Measurements from ENCODE around the gene CDS1.
A peak's percentile ranks its signal among the peaks of the same experiment; 100 is the strongest.

CDS1 gene

DNA sequence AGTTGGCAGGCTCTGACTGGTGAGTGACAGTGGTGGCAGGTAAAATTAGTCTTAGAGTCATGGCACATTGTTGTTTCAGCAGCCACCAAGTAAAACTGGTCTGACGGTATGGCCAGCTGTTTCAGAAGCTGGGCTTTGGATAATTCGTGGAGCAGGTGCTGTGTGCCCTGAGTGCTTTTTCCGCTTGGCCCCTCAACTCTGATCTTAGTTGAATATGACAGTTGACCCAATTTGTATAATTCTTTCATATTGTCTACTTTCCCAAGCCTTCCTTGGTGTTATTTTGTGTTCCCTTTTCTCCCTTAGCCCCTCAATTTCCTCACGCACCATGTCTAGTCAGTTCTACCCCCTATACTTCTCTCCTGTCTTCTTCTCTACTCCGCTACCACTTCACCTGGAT is 32.0 kb downstream of the CDS1 start:
- Histone ChIP-seq H3K9me3 (ENCODE audit: insufficient read depth, low read depth, low read length) (no peaks in the 10 kb centered on the region), H3K4me1 (ENCODE audit: insufficient read depth, low read length) (no peaks in the 10 kb centered on the region), H3K36me3 (ENCODE audit: insufficient read depth, low read length) (peaks cover 39% of the 10 kb centered on the region), H3K9ac (ENCODE audit: low read depth, low read length) (no peak overlapping the region), H3K27me3 (ENCODE audit: insufficient read depth, low read length) (no peaks in the 10 kb centered on the region), H3K4me3 (ENCODE audit: low read length) (no peak overlapping the region), H3K27ac (ENCODE audit: low read depth, low read length) (no peak overlapping the region)
- 94% methylated on average over 5 of the region's 5 CpGs for WGBS

DNA sequence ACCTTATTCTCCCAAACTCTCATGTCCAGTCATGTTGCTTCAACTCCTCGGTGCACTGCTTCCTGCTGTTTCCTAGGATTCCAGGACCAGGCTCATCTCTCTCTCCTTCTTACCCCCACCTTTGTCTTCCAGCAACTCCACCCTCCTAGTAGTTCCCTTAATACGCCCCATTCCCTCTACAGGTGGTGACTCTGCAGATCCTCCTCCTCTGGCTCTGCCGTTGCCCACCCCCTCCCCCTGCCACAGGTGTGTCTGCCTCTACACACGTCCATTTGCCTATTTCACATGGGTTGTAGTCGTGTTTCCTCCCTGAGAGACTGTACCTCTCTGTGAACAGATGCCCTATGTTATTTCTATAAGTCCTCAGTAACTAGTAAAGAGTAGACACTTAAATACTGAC is 32.4 kb downstream of the CDS1 start:
- H3K9me3 ChIP-seq (ENCODE audit: insufficient read depth, low read depth, low read length), result no peaks in the 10 kb centered on the region
- no peak overlapping the region; the same call in 1 of the 2 replicates for H3K27ac ChIP-seq (ENCODE audit: low read depth, low read length)
- H3K27me3 ChIP-seq (ENCODE audit: insufficient read depth, low read length), result no peaks in the 10 kb centered on the region
- H3K9ac ChIP-seq (ENCODE audit: low read depth, low read length), result no peak overlapping the region
- WGBS, result 90% methylated on average over 5 of the region's 5 CpGs
- peaks cover 34% of the 10 kb centered on the region for H3K36me3 ChIP-seq (ENCODE audit: insufficient read depth, low read length)
- H3K4me3 ChIP-seq (ENCODE audit: low read length), result no peak overlapping the region
- H3K4me1 ChIP-seq (ENCODE audit: insufficient read depth, low read length), result no peaks in the 10 kb centered on the region

DNA sequence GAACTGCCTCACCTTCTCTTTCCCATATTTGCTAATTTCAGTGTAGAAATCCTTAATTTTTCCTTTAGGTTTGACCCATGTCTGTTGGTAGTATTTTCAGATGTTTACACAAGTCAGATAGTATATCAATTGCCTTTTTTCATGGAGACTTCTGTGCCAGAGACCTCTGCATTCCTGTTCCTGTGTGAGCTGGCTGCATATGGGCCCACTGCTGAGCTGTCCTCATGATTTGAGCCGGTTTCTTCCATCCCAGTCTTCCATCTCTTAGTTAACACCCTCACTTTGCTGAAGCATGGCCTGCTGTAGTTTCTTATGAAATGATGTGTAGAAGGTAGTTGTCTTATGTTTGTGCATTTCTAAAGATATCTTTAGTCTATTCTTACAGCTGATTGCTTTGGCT is 40.0 kb downstream of the CDS1 start:
- Histone ChIP-seq H3K36me3 (ENCODE audit: insufficient read depth, low read length) (peaks cover 6% of the 10 kb centered on the region), H3K4me1 (ENCODE audit: insufficient read depth, low read length) (peaks cover 8% of the 10 kb centered on the region), H3K27ac (ENCODE audit: low read depth, low read length) (no peak overlapping the region), H3K9me3 (ENCODE audit: insufficient read depth, low read depth, low read length) (no peaks in the 10 kb centered on the region), H3K4me3 (ENCODE audit: low read length) (no peak overlapping the region), H3K9ac (ENCODE audit: low read depth, low read length) (no peak overlapping the region), H3K27me3 (ENCODE audit: insufficient read depth, low read length) (no peaks in the 10 kb centered on the region)
- WGBS, result 50% methylated on average over 1 of the region's 1 CpG

DNA sequence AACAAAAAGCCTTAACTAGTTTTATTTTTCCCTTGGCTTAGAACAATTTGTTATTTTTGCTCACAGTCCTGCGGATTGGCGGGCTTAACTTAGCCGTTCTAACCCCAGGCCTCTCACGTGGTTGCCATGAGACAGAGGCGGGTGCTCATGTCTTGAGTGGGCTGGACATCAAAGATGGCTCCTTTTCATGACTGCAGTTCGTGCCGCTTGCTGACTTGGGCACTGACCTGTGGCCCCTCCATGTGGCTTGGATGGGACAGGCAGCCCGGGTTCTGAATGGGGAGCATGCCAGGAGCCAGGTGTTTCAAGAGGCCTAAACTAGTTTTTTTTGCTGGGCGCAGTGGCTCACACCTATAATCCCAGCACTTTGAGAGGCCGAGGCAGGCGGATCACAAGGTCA is 40.7 kb downstream of the CDS1 start:
- 95% methylated on average over 11 of the region's 11 CpGs for WGBS
- Histone ChIP-seq H3K9me3 (ENCODE audit: insufficient read depth, low read depth, low read length) (no peaks in the 10 kb centered on the region), H3K36me3 (ENCODE audit: insufficient read depth, low read length) (peaks cover 5% of the 10 kb centered on the region), H3K27me3 (ENCODE audit: insufficient read depth, low read length) (no peaks in the 10 kb centered on the region), H3K27ac (ENCODE audit: low read depth, low read length) (no peak overlapping the region), H3K4me3 (ENCODE audit: low read length) (no peak overlapping the region), H3K9ac (ENCODE audit: low read depth, low read length) (no peak overlapping the region), H3K4me1 (ENCODE audit: insufficient read depth, low read length) (peaks cover 8% of the 10 kb centered on the region)

DNA sequence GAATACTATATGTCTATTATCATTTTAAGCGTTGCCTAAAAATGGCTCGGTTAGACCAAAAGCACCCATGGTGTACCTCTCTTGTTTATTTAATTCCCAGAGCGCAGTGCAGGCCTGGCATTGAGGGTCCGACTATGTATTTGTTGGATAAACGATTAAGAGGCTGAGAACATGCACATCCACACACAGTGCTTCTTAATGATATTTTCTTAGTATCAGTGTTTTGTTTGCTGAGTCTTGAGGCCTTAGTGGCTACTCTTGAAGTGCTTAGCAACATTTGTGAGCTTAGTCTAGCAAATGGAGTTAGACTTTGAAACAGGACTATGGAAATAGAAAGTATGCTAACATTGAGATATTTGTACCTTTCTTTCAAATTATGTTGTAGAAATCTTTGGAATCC is 43.7 kb downstream of the CDS1 start:
- no peaks in the 10 kb centered on the region; the same call in 1 of the 2 replicates for H3K36me3 ChIP-seq (ENCODE audit: insufficient read depth, low read length)
- H3K27ac ChIP-seq (ENCODE audit: low read depth, low read length), result no peak overlapping the region
- no peaks in the 10 kb centered on the region for H3K27me3 ChIP-seq (ENCODE audit: insufficient read depth, low read length)
- H3K9ac ChIP-seq (ENCODE audit: low read depth, low read length), result no peak overlapping the region
- peaks cover 8% of the 10 kb centered on the region for H3K4me1 ChIP-seq (ENCODE audit: insufficient read depth, low read length)
- no peaks in the 10 kb centered on the region for H3K9me3 ChIP-seq (ENCODE audit: insufficient read depth, low read depth, low read length)
- H3K4me3 ChIP-seq (ENCODE audit: low read length), result no peak overlapping the region
- WGBS, result 91% methylated on average over 5 of the region's 5 CpGs

DNA sequence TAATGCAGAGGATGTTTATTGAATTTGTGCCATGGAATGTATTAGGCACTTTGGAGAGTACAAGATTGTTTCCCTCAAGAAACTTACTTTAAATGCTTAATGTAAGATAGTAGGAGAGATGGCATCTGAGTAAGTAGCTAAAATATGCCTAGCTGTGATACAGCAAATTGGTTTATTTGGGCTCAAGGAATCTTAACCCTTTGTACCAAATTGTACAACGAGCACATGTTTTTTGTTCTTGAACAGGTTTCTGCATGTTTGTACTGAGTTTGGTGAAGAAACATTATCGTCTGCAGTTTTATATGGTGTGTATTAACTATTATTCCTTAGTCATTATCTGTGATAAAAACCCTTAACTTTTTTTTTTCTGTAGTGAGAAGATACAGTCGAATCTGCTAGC is 48.6 kb downstream of the CDS1 start:
- 98% methylated on average over 2 of the region's 3 CpGs for WGBS
- no peak overlapping the region for H3K27ac ChIP-seq (ENCODE audit: low read depth, low read length)

DNA sequence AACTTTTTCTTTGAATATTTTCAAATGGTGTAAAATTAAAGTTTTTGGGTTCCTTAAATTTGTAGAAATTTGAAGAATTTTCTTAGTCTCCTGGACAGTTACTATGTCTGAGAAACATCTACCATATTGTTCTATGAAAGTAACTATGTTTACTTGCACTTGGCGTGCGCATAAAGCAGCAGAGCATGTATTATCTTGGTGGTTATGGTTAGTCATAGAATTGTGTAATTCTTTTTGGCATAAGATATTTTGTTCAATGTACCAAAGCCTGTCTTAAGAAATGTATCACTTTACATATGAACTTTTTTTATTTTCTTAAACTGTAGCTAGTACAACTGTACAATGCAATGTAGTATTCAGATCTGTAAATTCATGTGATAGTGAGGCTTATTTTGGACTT is 49.2 kb downstream of the CDS1 start:
- no peak overlapping the region for H3K27ac ChIP-seq (ENCODE audit: low read depth, low read length)
- WGBS, result 100% methylated on average over 2 of the region's 2 CpGs
- no peaks in the 10 kb centered on the region for H3K27me3 ChIP-seq (ENCODE audit: insufficient read depth, low read length)
- H3K9me3 ChIP-seq (ENCODE audit: insufficient read depth, low read depth, low read length), result no peaks in the 10 kb centered on the region
- no peaks in the 10 kb centered on the region for H3K4me1 ChIP-seq (ENCODE audit: insufficient read depth, low read length)
- no peak overlapping the region for H3K4me3 ChIP-seq (ENCODE audit: low read length)
- H3K36me3 ChIP-seq (ENCODE audit: insufficient read depth, low read length), result peaks cover 5% of the 10 kb centered on the region
- no peak overlapping the region for H3K9ac ChIP-seq (ENCODE audit: low read depth, low read length)

More for the DNA sequence above, 48.6 kb downstream of the CDS1 start:
- no peaks in the 10 kb centered on the region for H3K4me1 ChIP-seq (ENCODE audit: insufficient read depth, low read length)
- no peaks in the 10 kb centered on the region for H3K27me3 ChIP-seq (ENCODE audit: insufficient read depth, low read length)
- H3K9me3 ChIP-seq (ENCODE audit: insufficient read depth, low read depth, low read length), result no peaks in the 10 kb centered on the region
- H3K36me3 ChIP-seq (ENCODE audit: insufficient read depth, low read length), result peaks cover 5% of the 10 kb centered on the region
- H3K4me3 ChIP-seq (ENCODE audit: low read length), result no peak overlapping the region
- H3K9ac ChIP-seq (ENCODE audit: low read depth, low read length), result no peak overlapping the region

DNA sequence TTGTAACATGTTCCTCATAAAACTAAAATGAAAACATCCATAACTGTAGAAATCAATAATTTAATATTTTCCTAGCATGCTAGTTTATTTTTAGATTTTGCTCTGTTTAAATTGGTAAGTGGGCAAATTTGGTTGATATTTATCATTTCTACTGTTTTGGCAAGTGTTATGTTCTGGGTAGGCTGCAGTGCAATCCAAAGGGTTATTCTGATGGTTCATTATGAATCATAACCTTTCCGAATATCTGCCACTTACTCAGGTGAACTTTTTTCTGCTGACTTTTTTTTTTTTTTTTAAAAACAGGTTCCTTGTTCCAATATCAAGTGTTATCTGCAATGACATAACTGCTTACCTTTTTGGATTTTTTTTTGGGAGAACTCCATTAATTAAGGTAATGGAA is 52.0 kb downstream of the CDS1 start:
- H3K4me3 ChIP-seq (ENCODE audit: low read length), result no peak overlapping the region
- H3K9me3 ChIP-seq (ENCODE audit: insufficient read depth, low read depth, low read length), result no peaks in the 10 kb centered on the region
- H3K4me1 ChIP-seq (ENCODE audit: insufficient read depth, low read length), result no peaks in the 10 kb centered on the region
- peaks cover 8% of the 10 kb centered on the region for H3K36me3 ChIP-seq (ENCODE audit: insufficient read depth, low read length)
- no peak overlapping the region for H3K9ac ChIP-seq (ENCODE audit: low read depth, low read length)
- WGBS, result 94% methylated on average over 1 of the region's 1 CpG
- no peaks in the 10 kb centered on the region for H3K27me3 ChIP-seq (ENCODE audit: insufficient read depth, low read length)
- no peak overlapping the region for H3K27ac ChIP-seq (ENCODE audit: low read depth, low read length)

DNA sequence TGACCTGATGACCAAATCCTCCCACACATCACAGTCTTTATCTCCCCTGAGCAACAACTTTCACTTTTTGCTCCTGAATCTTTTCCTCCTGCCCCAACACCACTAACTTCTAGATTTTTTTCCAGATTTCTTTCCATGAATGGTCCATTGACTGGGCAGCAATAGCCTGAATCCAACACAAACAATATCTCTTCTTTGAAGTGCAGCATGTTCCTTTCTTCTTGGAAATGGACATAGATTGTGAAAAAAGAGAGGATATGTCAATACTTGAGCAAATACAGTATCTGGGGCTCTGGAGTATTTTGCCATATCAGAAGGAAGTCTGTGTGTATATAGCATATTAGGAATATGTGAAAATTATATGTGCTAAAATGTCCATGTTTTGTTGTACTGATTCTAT is 55.2 kb downstream of the CDS1 start:
- no peaks in the 10 kb centered on the region for H3K27me3 ChIP-seq (ENCODE audit: insufficient read depth, low read length)
- H3K36me3 ChIP-seq (ENCODE audit: insufficient read depth, low read length), result peaks cover 26% of the 10 kb centered on the region
- H3K4me1 ChIP-seq (ENCODE audit: insufficient read depth, low read length), result no peaks in the 10 kb centered on the region
- no peak overlapping the region for H3K27ac ChIP-seq (ENCODE audit: low read depth, low read length)
- H3K4me3 ChIP-seq (ENCODE audit: low read length), result no peak overlapping the region
- H3K9ac ChIP-seq (ENCODE audit: low read depth, low read length), result no peak overlapping the region
- no peaks in the 10 kb centered on the region for H3K9me3 ChIP-seq (ENCODE audit: insufficient read depth, low read depth, low read length)

DNA sequence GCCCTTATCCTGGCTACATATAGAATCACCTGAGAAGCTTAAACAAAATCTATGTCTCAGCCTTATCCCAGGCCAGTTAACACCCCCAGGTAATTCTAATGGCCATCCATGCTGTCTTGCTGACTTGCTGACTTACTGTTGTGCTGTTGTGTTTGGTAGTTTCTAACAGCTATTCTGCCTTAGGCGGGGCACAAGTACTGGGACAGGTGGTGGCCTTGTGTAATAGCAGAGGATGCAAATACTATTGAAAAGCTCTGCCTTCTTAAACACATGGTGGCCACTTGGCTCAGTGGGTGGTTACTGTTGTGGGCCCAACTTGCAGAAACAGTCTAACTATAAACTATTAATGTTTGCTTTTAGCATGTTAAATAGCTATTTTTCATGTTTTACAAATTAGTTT is 56.2 kb downstream of the CDS1 start:
- no peak overlapping the region for H3K9ac ChIP-seq (ENCODE audit: low read depth, low read length)
- no peaks in the 10 kb centered on the region for H3K9me3 ChIP-seq (ENCODE audit: insufficient read depth, low read depth, low read length)
- 65% methylated on average over 1 of the region's 1 CpG for WGBS

DNA sequence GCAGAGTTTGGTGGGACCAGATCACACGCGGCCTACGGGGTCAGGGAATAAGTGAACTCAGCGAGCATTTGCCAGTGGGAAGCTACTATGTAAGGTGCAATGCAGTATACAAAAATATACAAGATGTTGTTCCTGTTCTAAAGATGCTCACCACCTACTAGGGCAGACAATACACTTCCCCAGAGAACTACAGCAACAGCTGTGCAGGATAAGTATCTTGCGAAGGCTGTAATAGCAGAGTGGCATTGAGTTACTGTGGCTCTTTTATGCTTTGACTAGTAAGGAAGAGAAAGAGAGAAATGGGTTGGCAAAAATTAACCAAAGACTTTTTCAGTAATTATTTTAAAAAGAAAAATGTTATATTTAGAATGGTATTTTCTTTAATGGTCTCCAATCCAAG is 61.2 kb downstream of the CDS1 start:
- 95% methylated on average over 5 of the region's 5 CpGs for WGBS
- Histone ChIP-seq H3K27me3 (ENCODE audit: insufficient read depth, low read length) (no peaks in the 10 kb centered on the region), H3K9me3 (ENCODE audit: insufficient read depth, low read depth, low read length) (no peaks in the 10 kb centered on the region), H3K27ac (ENCODE audit: low read depth, low read length) (no peak overlapping the region), H3K9ac (ENCODE audit: low read depth, low read length) (no peak overlapping the region), H3K4me3 (ENCODE audit: low read length) (no peak overlapping the region), H3K36me3 (ENCODE audit: insufficient read depth, low read length) (peaks cover 27% of the 10 kb centered on the region), H3K4me1 (ENCODE audit: insufficient read depth, low read length) (peaks cover 31% of the 10 kb centered on the region)

More for the DNA sequence above, 56.2 kb downstream of the CDS1 start:
- H3K27me3 ChIP-seq (ENCODE audit: insufficient read depth, low read length), result no peaks in the 10 kb centered on the region
- no peak overlapping the region for H3K4me3 ChIP-seq (ENCODE audit: low read length)
- H3K27ac ChIP-seq (ENCODE audit: low read depth, low read length), result no peak overlapping the region
- H3K4me1 ChIP-seq (ENCODE audit: insufficient read depth, low read length), result no peaks in the 10 kb centered on the region
- H3K36me3 ChIP-seq (ENCODE audit: insufficient read depth, low read length), result peaks cover 30% of the 10 kb centered on the region

DNA sequence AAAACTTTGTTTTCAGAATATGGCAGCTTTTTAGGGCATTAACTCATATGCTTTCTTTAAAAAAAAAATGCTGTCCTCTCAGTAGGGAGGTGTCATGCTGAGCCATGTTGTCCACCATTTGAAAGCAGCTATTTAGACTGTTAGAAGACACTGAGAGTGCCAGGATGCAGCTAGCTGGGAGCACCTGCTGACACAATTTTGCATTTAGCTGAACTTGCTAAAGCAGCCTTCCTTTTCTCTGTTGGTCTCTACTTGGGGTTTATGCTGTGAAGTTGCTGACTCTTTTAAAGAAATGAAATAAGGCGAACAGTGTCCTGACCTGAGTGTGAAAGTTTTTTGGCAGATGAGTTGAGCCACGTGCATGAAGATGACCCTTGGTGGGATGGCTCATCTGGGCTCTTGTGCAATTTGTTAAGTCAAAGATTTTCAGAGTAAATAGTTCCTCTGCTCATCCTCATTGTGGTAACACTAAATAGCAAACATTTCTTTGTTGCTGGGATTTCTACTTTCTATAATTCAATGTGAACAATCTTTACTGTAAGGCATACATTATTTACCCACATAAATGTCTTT is 64.5 kb downstream of the CDS1 start:
- H3K4me3 ChIP-seq (ENCODE audit: low read length), result no peak overlapping the region
- peak overlapping the region; percentile 54; the same call in 1 of the 2 replicates for H3K27ac ChIP-seq (ENCODE audit: low read depth, low read length)
- no peaks in the 10 kb centered on the region for H3K27me3 ChIP-seq (ENCODE audit: insufficient read depth, low read length)
- peaks cover 28% of the 10 kb centered on the region for H3K36me3 ChIP-seq (ENCODE audit: insufficient read depth, low read length)
- 21% methylated on average over 2 of the region's 2 CpGs for WGBS
- H3K4me1 ChIP-seq (ENCODE audit: insufficient read depth, low read length), result peaks cover 38% of the 10 kb centered on the region
- no peak overlapping the region; the same call in 1 of the 2 replicates for H3K9ac ChIP-seq (ENCODE audit: low read depth, low read length)
- H3K9me3 ChIP-seq (ENCODE audit: insufficient read depth, low read depth, low read length), result no peaks in the 10 kb centered on the region

All from HUES64 (cell line).